Natural killer cell (primary cell): ENCODE results near the gene ZNF618. TPM values are rescaled to one million over a fixed set of nuclear protein-coding genes. Genes with fewer than 3 reads are reported as not detected.
A peak's percentile ranks its signal among the peaks of the same experiment; 100 is the strongest.

Source experiments
- ATAC-seq, 3 donors: fragments of 150-1000 bp in 2 of 3; fragments of 200-7000 bp in 1 of 3; cut with Tn5 transposase; 1 replicate in 1 of 3; 2 replicates in 2 of 3; pipeline ENCODE4 v1.10.0; 2021; ENCODE audit warnings: mild to moderate bottlenecking in 2 of 3, moderate library complexity in 2 of 3
- DNase-seq, 2 donors: peaks; one replicate each; pipeline versions ENCODE4 v3.0.0 to v3.0.0-alpha.2; 2013 to 2021; ENCODE audit warnings: mixed read lengths in 1 of 2
- H3K27ac ChIP-seq: one replicate; pipeline ENCODE4 v1.5.1; 2013; ENCODE audit warnings: mild to moderate bottlenecking, low read length
- H3K27me3 ChIP-seq: one replicate; pipeline ENCODE4 v1.6.1; 2013; ENCODE audit warnings: low read length; ENCODE audit not compliant: control insufficient read depth, insufficient read depth
- H3K36me3 ChIP-seq: one replicate; pipeline ENCODE4 v1.6.1; 2013; ENCODE audit warnings: low read length; ENCODE audit not compliant: control insufficient read depth, insufficient read depth
- H3K4me1 ChIP-seq: one replicate; pipeline ENCODE4 v1.6.1; 2013; ENCODE audit warnings: low read length; ENCODE audit not compliant: control insufficient read depth, insufficient read depth
- H3K4me3 ChIP-seq: one replicate; pipeline ENCODE4 v1.5.1; 2013; ENCODE audit warnings: low read length
- H3K9me3 ChIP-seq: one replicate; pipeline ENCODE4 v1.6.1; 2013; ENCODE audit warnings: low read length; ENCODE audit not compliant: control insufficient read depth, insufficient read depth
- H3K27ac Mint-ChIP-seq, 2 donors: one replicate each; pipeline ENCODE4 v1.8.0; 2022; ENCODE audit warnings: mild to moderate bottlenecking in 2 of 2, mixed read lengths in 2 of 2, moderate library complexity in 1 of 2
- H3K27me3 Mint-ChIP-seq, 2 donors: one replicate each; pipeline ENCODE4 v1.8.0; 2022; ENCODE audit warnings: low read depth in 2 of 2, mixed read lengths in 2 of 2
- H3K36me3 Mint-ChIP-seq: one replicate; pipeline ENCODE4 v1.8.0; 2022; ENCODE audit warnings: mixed read lengths
- H3K4me1 Mint-ChIP-seq, 2 donors: one replicate each; pipeline ENCODE4 v1.8.0; 2022; ENCODE audit warnings: mixed read lengths in 2 of 2
- H3K4me3 Mint-ChIP-seq: one replicate; pipeline ENCODE4 v1.8.0; 2022; ENCODE audit warnings: mild to moderate bottlenecking, moderate library complexity, mixed read lengths
- H3K9me3 Mint-ChIP-seq, 2 donors: one replicate each; pipeline ENCODE4 v1.8.0; 2022; ENCODE audit warnings: mixed read lengths in 2 of 2
- CTCF ChIP-seq: fragments of 200-600 bp; IDR thresholded peaks from one replicate; pipeline ENCODE4 v1.8.0; 2022; ENCODE audit warnings: antibody characterized with exemption
- WGBS: methylation state at CpG from one replicate; pipeline ENCODE4 v1.1.7; 2013; ENCODE audit warnings: missing lambda C conversion rate; ENCODE audit not compliant: insufficient coverage; 5-methylcytosine and 5-hydroxymethylcytosine counted together
- intact Hi-C: fragments of 100-400 bp; cut with micrococcal nuclease; formaldehyde crosslinking; loops from one replicate; pipeline ENCODE4 v1.14.2; 2022
- total RNA-seq, 4 donors: library from RNA; stranded (reverse); fragments of 120-200 nt in 1 of 4; gene quantifications; one replicate each; pipeline versions ENCODE4 v1.2.3 to v1.2.4, GENCODE V29; 2013 to 2022

ZNF618 gene
- total RNA-seq, 3 donors from 2014 or later (not counting 1 experiment from before 2014, with no cell fraction given) = 9.2 to 10.7 (median 10.0) TPM

- Mint-ChIP-seq H3K27ac (no peak overlapping the region), H3K27me3 (peaks cover 34 to 37% of the 10 kb centered on the region in 2 donors), H3K4me1 (peaks cover 0 to 4% of the 10 kb centered on the region in 2 donors), H3K36me3 (no peaks in the 10 kb centered on the region), H3K9me3 (peaks cover 2 to 3% of the 10 kb centered on the region in 2 donors), H3K4me3 (peak overlapping the region; percentile 80)
- TF ChIP-seq CTCF = no peak
- Histone ChIP-seq H3K36me3 (no peaks in the 10 kb centered on the region), H3K9me3 (no peaks in the 10 kb centered on the region), H3K27ac (no peak overlapping the region), H3K4me3 (no peak overlapping the region), H3K27me3 (peaks cover 10% of the 10 kb centered on the region), H3K4me1 (peaks cover 5% of the 10 kb centered on the region)
- intact Hi-C loops = no loop called here
- ATAC-seq (peak; percentile 56 to 79 (median 71)), DNase-seq (peak in 1 of 2 donors; percentile 34)
- 4% methylated on average over 77 of the region's 77 CpGs for WGBS
Measured at GRCh38 chr9:114098021-114098935, 222.2 kb downstream of the ZNF618 start.

- H3K9me3 Mint-ChIP-seq = peaks cover 2 to 3% of the 10 kb centered on the region in 2 donors
- Histone ChIP-seq H3K4me1 (peaks cover 5% of the 10 kb centered on the region), H3K4me3 (no peak within 1 kb of the TSS), H3K9me3 (no peaks in the 10 kb centered on the region), H3K27ac (no peak within 1 kb of the TSS), H3K36me3 (no peaks in the 10 kb centered on the region), H3K27me3 (peaks cover 10% of the 10 kb centered on the region)
- 70% methylated on average over 32 of the region's 32 CpGs for WGBS
- intact Hi-C loops = no loop called here
- H3K4me3 Mint-ChIP-seq = peak within 1 kb of the TSS; percentile 50
- TF ChIP-seq CTCF = no peak
- no peaks in the 10 kb centered on the region for H3K36me3 Mint-ChIP-seq
- peaks cover 0 to 4% of the 10 kb centered on the region in 2 donors for H3K4me1 Mint-ChIP-seq
- H3K27ac Mint-ChIP-seq = no peak within 1 kb of the TSS
- no peak for ATAC-seq
- peaks cover 36 to 45% of the 10 kb centered on the region in 2 donors for H3K27me3 Mint-ChIP-seq
- no peak for DNase-seq
Measured at GRCh38 chr9:114098936-114099668, 223.0 kb downstream of the ZNF618 start, which contains the start of gene KIF12. Gene KIF12 (minus strand): TSS chr9:114099292. CDS start chr9:114099276, 16 bp downstream.

GRCh38 chr9:114099669-114100270 lies 223.7 kb downstream of the ZNF618 start:
- no peak for ATAC-seq
- peak overlapping the region; percentile 11 for H3K4me3 Mint-ChIP-seq
- Histone ChIP-seq H3K36me3 (no peaks in the 10 kb centered on the region), H3K4me1 (peaks cover 5% of the 10 kb centered on the region), H3K9me3 (no peaks in the 10 kb centered on the region), H3K4me3 (no peak overlapping the region), H3K27ac (no peak overlapping the region), H3K27me3 (peaks cover 10% of the 10 kb centered on the region)
- intact Hi-C loops = no loop called here
- no peak for DNase-seq
- H3K36me3 Mint-ChIP-seq = no peaks in the 10 kb centered on the region
- peaks cover 37 to 52% of the 10 kb centered on the region in 2 donors for H3K27me3 Mint-ChIP-seq
- TF ChIP-seq CTCF = no peak
- 83% methylated on average over 2 of the region's 2 CpGs for WGBS
- H3K27ac Mint-ChIP-seq = no peak overlapping the region
- H3K4me1 Mint-ChIP-seq = peaks cover 0 to 4% of the 10 kb centered on the region in 2 donors
- peaks cover 2 to 3% of the 10 kb centered on the region in 2 donors for H3K9me3 Mint-ChIP-seq
